SK-N-MC (cell line): ENCODE measurements around the gene STOML2.
A peak's percentile ranks its signal among the peaks of the same experiment; 100 is the strongest.

Source experiments
- DNase-seq: peaks from one replicate; pipeline ENCODE4 v3.0.0-alpha.2; 2011; ENCODE audit warnings: low read depth, low spot score
- H3K27ac ChIP-seq: fragments of 200-600 bp; sonication (generic); 2 replicates; pipeline ENCODE4 v1.5.1; 2016; ENCODE audit warnings: mixed run types
- H3K36me3 ChIP-seq: fragments of 200-600 bp; sonication (generic); 2 replicates; pipeline ENCODE4 v1.6.1; 2017; ENCODE audit warnings: antibody characterized with exemption, low read length, mixed read lengths; ENCODE audit not compliant: insufficient read depth
- H3K4me3 ChIP-seq: fragments of 200-600 bp; sonication (generic); 2 replicates; pipeline ENCODE4 v1.5.1; 2016
- H3K9ac ChIP-seq: fragments of 200-600 bp; sonication (generic); 2 replicates; pipeline ENCODE4 v1.8.0; 2017; ENCODE audit warnings: mixed run types, mixed read lengths; ENCODE audit not compliant: insufficient read length
- H3K9me3 ChIP-seq: fragments of 200-600 bp; sonication (generic); 2 replicates; pipeline ENCODE4 v1.6.1; 2017; ENCODE audit warnings: low read depth, mild to moderate bottlenecking, antibody characterized with exemption, low read length, moderate library complexity, mixed read lengths
- EZH2 ChIP-seq: fragments of 200-600 bp; sonication (generic); IDR thresholded peaks from one replicate; pipeline ENCODE4 v1.6.1; 2017; ENCODE audit warnings: antibody characterized with exemption
- FOXP2 ChIP-seq: optimal IDR thresholded peaks from 2 replicates; pipeline ENCODE3; 2011; ENCODE audit warnings: mild to moderate bottlenecking, moderate library complexity; ENCODE audit not compliant: insufficient read depth; ENCODE audit errors: extremely low read length, control extremely low read depth
- POLR2AphosphoS5 ChIP-seq: IDR thresholded peaks from 2 replicates; pipeline ENCODE4 v1.6.1; 2012; ENCODE audit warnings: mild to moderate bottlenecking, low read depth, low read length, borderline replicate concordance

The STOML2 gene

DNA sequence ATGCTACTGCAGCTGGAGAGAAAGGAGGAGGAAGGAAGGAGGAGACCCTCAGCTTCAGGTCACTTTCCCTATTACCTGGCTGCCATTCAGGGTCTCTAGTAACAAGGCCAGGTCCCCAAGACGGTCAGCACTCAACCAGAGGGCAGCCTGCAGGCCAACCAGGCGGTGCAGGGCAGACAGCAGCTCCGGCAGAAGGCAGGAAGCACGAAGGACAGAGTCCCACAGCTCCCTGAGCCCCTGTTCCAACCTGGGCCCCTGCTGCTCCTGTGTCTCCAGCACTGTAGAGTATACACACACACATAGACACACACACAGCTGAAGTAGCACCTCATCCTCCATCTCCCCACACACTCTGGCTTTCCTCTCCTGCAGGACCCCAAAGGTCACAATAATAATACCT lies 24.9 kb downstream of the STOML2 start:
- TF ChIP-seq POLR2AphosphoS5 (no peak), FOXP2 (no peak), EZH2 (no peak)
- Histone ChIP-seq H3K9me3 (no peaks in the 10 kb centered on the region), H3K36me3 (peaks cover 38% of the 10 kb centered on the region), H3K27ac (no peak overlapping the region), H3K4me3 (peak overlapping the region; percentile 99), H3K9ac (peak overlapping the region; percentile 93)
- DNase-seq, result no peak

- DNase-seq, result no peak
- no peaks in the 10 kb centered on the region for H3K9me3 ChIP-seq
- H3K4me3 ChIP-seq, result no peak overlapping the region
- TF ChIP-seq FOXP2 (no peak), POLR2AphosphoS5 (no peak), EZH2 (no peak)
- H3K9ac ChIP-seq, result no peak overlapping the region
- peaks cover 38% of the 10 kb centered on the region for H3K36me3 ChIP-seq
- H3K27ac ChIP-seq, result no peak overlapping the region
Measured at GRCh38 chr9:35076848-35077247, 26.1 kb downstream of the STOML2 start.

GRCh38 chr9:35075358-35075757 lies 27.6 kb downstream of the STOML2 start:
- H3K4me3 ChIP-seq, result no peak overlapping the region
- DNase-seq, result no peak
- H3K27ac ChIP-seq, result no peak overlapping the region
- TF ChIP-seq EZH2 (no peak), FOXP2 (no peak), POLR2AphosphoS5 (no peak)
- H3K9me3 ChIP-seq, result no peaks in the 10 kb centered on the region
- H3K9ac ChIP-seq, result no peak overlapping the region
- H3K36me3 ChIP-seq, result peaks cover 41% of the 10 kb centered on the region

DNA sequence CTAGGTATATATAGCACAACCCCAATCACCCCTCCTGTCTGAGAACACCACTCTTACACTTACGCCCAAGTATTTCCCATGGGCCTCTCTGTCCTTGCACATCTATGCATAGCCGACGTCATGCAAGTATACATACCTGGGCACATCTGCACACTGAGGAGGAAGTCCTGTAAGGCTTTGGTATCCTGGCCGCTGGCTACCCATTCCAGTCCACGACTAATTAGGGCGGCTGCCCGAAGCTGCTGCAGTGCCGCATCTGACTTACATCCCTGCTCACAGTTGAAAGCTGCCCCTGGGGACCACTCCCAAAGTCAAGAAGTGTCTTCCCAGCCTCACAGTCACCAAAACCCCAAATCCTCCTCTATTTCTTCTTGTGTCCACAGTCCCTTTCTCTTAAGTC lies 28.1 kb downstream of the STOML2 start:
- H3K4me3 ChIP-seq, result no peak overlapping the region
- H3K9ac ChIP-seq, result no peak overlapping the region
- no peaks in the 10 kb centered on the region for H3K9me3 ChIP-seq
- H3K36me3 ChIP-seq, result peaks cover 47% of the 10 kb centered on the region
- DNase-seq, result no peak
- H3K27ac ChIP-seq, result no peak overlapping the region
- TF ChIP-seq EZH2 (no peak), FOXP2 (no peak), POLR2AphosphoS5 (no peak)

- Histone ChIP-seq H3K9ac (no peak overlapping the region), H3K4me3 (no peak overlapping the region), H3K27ac (no peak overlapping the region), H3K36me3 (peaks cover 50% of the 10 kb centered on the region), H3K9me3 (no peaks in the 10 kb centered on the region)
- DNase-seq, result no peak
- TF ChIP-seq POLR2AphosphoS5 (no peak), FOXP2 (no peak)
Measured at GRCh38 chr9:35074141-35074540, 28.8 kb downstream of the STOML2 start.

- Histone ChIP-seq H3K36me3 (peaks cover 59% of the 10 kb centered on the region), H3K27ac (peak overlapping the region; percentile 69), H3K4me3 (peak overlapping the region; percentile 52; the same call in 1 of the 2 replicates), H3K9ac (no peak overlapping the region), H3K9me3 (no peaks in the 10 kb centered on the region)
- no peak for DNase-seq
- no peak for TF ChIP-seq EZH2
- no peak for TF ChIP-seq FOXP2
- TF ChIP-seq POLR2AphosphoS5, result no peak
Measured at GRCh38 chr9:35073279-35073612, 29.7 kb downstream of the STOML2 start.

GRCh38 chr9:35072461-35073278 lies 30.3 kb downstream of the STOML2 start, which contains the start of gene VCP:
Gene VCP, minus strand, starts transcription at chr9:35072625. Its CDS starts 272 bp downstream, at chr9:35072353.
- H3K36me3 ChIP-seq, result peaks cover 64% of the 10 kb centered on the region
- H3K27ac ChIP-seq, result peak within 1 kb of the TSS; percentile 98
- peak; percentile 97 for TF ChIP-seq POLR2AphosphoS5
- TF ChIP-seq FOXP2, result no peak
- TF ChIP-seq EZH2, result no peak
- H3K9ac ChIP-seq, result peak within 1 kb of the TSS; percentile 89
- peak within 1 kb of the TSS; percentile 95 for H3K4me3 ChIP-seq
- H3K9me3 ChIP-seq, result no peaks in the 10 kb centered on the region
- peak; percentile 97 for DNase-seq

- no peak for DNase-seq
- H3K27ac ChIP-seq, result peak overlapping the region; percentile 98
- TF ChIP-seq EZH2 (no peak), POLR2AphosphoS5 (no peak; the same call in 1 of the 2 replicates), FOXP2 (no peak)
- H3K36me3 ChIP-seq, result peaks cover 71% of the 10 kb centered on the region
- peak overlapping the region; percentile 89 for H3K9ac ChIP-seq
- H3K9me3 ChIP-seq, result no peaks in the 10 kb centered on the region
- H3K4me3 ChIP-seq, result peak overlapping the region; percentile 95
Measured at GRCh38 chr9:35071814-35072460, 31.0 kb downstream of the STOML2 start.
